GM06990 (cell line): ENCODE data around the gene BACH2.

Experiments
- DNase-seq: peaks from one replicate; pipeline ENCODE4 v3.0.0-alpha.2; 2011; ENCODE audit not compliant: insufficient read length; ENCODE audit errors: extremely low read depth
- H3K27me3 ChIP-seq: replicated peaks from 2 replicates; pipeline ENCODE4 v1.6.0; 2011; ENCODE audit warnings: low read length; ENCODE audit not compliant: control insufficient read depth, insufficient read depth
- H3K36me3 ChIP-seq: 2 replicates; pipeline ENCODE4 v1.5.1; 2011; ENCODE audit warnings: low read length; ENCODE audit not compliant: control insufficient read depth, insufficient read depth
- H3K4me3 ChIP-seq: replicated peaks from 2 replicates; pipeline ENCODE4 v1.5.1; 2011; ENCODE audit warnings: low read depth, mild to moderate bottlenecking, control low read depth, low read length
- TF ChIP-seq, protein P1 (sequence below): IDR thresholded peaks from 2 replicates; pipeline ENCODE4 v1.5.1; 2011; ENCODE audit warnings: low read length, control low read depth, mild to moderate bottlenecking, inconsistent platforms; ENCODE audit not compliant: insufficient read depth, poor library complexity, severe bottlenecking

Gene BACH2

DNA sequence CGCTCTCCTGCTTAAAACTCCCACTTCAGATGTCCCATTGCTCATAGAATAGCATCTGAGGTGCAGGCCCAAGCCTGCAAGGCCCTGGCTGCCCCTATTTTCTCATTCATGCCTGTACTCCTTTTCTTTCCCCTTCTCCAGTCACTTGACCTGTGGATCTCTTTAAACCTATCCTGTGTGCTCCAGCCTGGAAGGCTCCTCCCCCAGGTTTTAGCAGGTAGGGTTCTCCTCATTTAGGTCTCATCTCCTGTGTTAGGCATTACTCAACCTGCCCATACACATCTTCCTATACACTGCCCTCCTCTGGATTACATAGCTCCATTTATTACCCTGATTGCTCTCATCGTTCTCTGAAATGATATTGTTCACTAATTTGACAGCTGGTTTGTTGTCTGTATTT, 185.3 kb downstream of the BACH2 start:
- TF ChIP-seq, protein P1, sequence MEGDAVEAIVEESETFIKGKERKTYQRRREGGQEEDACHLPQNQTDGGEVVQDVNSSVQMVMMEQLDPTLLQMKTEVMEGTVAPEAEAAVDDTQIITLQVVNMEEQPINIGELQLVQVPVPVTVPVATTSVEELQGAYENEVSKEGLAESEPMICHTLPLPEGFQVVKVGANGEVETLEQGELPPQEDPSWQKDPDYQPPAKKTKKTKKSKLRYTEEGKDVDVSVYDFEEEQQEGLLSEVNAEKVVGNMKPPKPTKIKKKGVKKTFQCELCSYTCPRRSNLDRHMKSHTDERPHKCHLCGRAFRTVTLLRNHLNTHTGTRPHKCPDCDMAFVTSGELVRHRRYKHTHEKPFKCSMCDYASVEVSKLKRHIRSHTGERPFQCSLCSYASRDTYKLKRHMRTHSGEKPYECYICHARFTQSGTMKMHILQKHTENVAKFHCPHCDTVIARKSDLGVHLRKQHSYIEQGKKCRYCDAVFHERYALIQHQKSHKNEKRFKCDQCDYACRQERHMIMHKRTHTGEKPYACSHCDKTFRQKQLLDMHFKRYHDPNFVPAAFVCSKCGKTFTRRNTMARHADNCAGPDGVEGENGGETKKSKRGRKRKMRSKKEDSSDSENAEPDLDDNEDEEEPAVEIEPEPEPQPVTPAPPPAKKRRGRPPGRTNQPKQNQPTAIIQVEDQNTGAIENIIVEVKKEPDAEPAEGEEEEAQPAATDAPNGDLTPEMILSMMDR = no peak
- DNase-seq = no peak

DNA sequence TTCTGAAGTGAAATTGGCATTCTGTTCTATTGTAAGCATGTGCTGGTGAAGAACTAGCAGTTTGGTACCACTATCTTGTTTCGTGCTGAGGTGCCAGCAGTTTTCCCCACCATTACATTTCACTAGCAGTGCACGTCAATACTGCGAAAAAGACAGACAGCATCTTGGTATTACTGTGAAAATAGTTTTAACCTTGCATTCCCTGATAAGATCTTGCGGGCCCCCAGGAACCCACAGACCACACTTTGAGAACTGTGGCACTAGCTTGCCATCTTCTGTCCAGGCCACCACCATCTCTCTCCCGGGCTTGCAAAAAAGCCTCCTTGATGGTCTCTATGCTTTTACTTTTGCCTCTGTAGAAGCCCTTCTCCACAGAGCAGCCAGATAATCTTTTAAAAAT, 185.7 kb downstream of the BACH2 start:
- no peak for DNase-seq
- TF ChIP-seq, protein P1 = no peak
- Histone ChIP-seq H3K36me3 (no peaks in the 10 kb centered on the region), H3K4me3 (no peak overlapping the region), H3K27me3 (no peaks in the 10 kb centered on the region; the same call in none of the 2 replicates)

More for the DNA sequence above, 185.3 kb downstream of the BACH2 start:
- no peak overlapping the region for H3K4me3 ChIP-seq
- H3K27me3 ChIP-seq = no peaks in the 10 kb centered on the region; the same call in none of the 2 replicates
- no peaks in the 10 kb centered on the region for H3K36me3 ChIP-seq

DNA sequence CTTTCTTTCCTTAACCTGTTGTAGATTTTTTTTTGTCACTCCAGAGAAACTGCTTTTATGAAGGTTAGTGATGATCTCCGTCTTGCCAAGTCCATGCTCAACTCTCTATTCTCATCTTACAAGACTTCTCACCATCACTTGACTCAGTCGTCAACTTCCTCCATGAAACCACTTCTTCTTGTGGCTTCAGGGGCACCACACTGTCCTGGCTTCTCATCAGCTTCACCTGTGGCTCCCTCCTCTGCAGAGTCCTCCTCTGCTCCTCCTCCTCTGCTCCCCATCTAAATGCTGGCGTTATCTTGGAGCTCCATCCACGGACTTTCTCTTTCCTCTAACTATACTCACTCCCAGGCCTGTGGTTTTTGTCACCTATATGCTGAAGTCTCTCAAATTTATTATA, 187.5 kb downstream of the BACH2 start:
- TF ChIP-seq, protein P1 = no peak
- no peak overlapping the region for H3K4me3 ChIP-seq
- no peaks in the 10 kb centered on the region for H3K36me3 ChIP-seq
- DNase-seq = no peak
- no peaks in the 10 kb centered on the region; the same call in none of the 2 replicates for H3K27me3 ChIP-seq

DNA sequence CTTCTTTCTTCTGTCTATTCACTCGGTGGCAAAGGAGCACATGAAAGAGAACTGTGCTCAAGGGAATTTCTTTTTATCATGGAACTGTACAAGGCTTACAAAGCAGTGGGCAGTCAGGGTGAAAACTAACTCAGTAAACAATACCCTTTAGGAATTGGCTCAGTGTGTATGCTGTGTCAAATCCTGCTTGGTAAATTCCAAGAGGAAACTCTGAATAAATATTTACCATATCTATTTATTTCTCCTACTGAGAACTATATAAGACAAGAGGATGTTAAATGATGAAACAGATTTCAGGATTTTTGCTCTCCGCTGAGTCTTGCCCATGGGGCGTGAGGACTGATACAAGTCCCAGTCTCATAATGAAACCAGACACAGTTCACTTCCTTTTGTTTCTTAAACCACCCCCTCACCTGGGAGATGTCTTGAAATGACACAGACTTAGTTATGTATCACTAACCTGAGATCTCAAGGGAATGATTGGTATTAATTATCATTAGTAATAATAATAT, 188.8 kb downstream of the BACH2 start:
- no peak overlapping the region for H3K4me3 ChIP-seq
- TF ChIP-seq, protein P1 = no peak
- H3K27me3 ChIP-seq = no peaks in the 10 kb centered on the region; the same call in none of the 2 replicates
- no peaks in the 10 kb centered on the region for H3K36me3 ChIP-seq
- peak; percentile 32 for DNase-seq

DNA sequence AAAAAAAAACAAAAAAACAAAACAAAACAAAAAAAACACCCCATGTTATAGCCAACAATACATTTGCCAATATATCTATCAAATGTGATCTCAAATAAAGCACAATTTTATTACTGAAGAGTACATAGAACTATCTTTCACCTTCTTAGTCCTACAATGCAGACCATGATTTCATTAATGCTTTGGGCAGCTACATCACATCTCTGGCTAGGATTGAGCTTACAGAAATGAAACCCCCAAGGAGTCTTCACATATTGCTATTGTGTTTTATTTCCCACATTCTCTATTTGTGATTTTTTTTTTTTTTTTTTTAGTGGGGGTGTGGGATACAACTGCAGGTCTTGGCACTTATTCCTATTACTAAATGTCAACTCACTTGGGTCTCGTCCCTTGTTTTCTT, 189.3 kb downstream of the BACH2 start:
- Histone ChIP-seq H3K36me3 (no peaks in the 10 kb centered on the region), H3K4me3 (no peak overlapping the region), H3K27me3 (no peaks in the 10 kb centered on the region; the same call in none of the 2 replicates)
- no peak for DNase-seq
- TF ChIP-seq, protein P1 = no peak

DNA sequence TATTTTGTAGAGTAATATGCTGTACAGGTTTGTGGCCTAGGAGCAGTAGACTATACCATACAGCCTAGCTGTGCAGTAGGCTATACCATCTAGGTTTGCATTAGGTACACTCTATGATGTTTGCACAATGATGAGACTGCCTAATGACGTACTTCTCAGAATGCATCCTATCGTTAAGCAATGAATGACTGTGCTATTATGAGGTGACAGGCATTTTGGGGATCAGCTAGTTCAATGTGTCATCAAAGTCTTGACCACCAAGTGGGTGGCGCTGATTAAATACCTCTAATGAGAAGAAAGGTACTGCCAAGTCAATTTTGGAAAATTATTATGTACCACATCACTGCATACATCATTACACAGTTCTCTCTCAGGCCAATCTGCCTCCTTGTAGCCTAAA, 190.2 kb downstream of the BACH2 start:
- no peak overlapping the region for H3K4me3 ChIP-seq
- no peak for DNase-seq

More for the DNA sequence above, 190.2 kb downstream of the BACH2 start:
- Histone ChIP-seq H3K27me3 (no peaks in the 10 kb centered on the region; the same call in none of the 2 replicates), H3K36me3 (no peaks in the 10 kb centered on the region)
- TF ChIP-seq, protein P1 = no peak
